ENCODE data around the gene ABCA8. TPM values are rescaled to one million over a fixed set of nuclear protein-coding genes. Genes with fewer than 3 reads are reported as not detected.

Gene ABCA8
- total and polyA plus RNA-seq, 10 of the 15 experiments (the other 5 are each of a cell fraction or from before 2014, with no cell fraction given) = 0.05 to 0.15 TPM; not detected in 8

GRCh38 chr17:68849673-68850610, 105.2 kb downstream of the ABCA8 start:
- no TSS peak for BruUV-seq (replicated peaks)
- ChIA-PET CTCF (interaction anchor here (1.0 kb wide), 1 partner anchor 9 kb away, joined by 3 read pairs; no protein-coding TSS in a partner anchor), SMC1A (ENCODE audit: uncharacterized antibody, unreplicated experiment) (interaction anchor here (0.6 to 1.0 kb wide), 3 partner anchors 8 to 113 kb away, joined by 3 read pairs; no protein-coding TSS in a partner anchor), POLR2A (interaction anchor here (0.6 kb wide), 1 partner anchor 10 kb away, joined by 3 read pairs; no protein-coding TSS in a partner anchor), RAD21 (ENCODE audit: unreplicated experiment) (no interaction called here)
- Histone ChIP-seq H3K9me3 (replicated peaks; ENCODE audit: control insufficient read depth, insufficient read depth, low read length) (no peaks in the 10 kb centered on the region), H3K36me3 (ENCODE audit: control insufficient read depth in 2 of 2, insufficient read depth in 2 of 2, low read length in 1 of 2) (no peaks in the 10 kb centered on the region), H3K4me1 (ENCODE audit: control insufficient read depth, insufficient read depth, low read length) (no peaks in the 10 kb centered on the region), H3K4me2 (ENCODE audit: control insufficient read depth, insufficient read depth) (no peak overlapping the region), H3K79me2 (ENCODE audit: control insufficient read depth, insufficient read depth, low read length) (no peaks in the 10 kb centered on the region), H3K27ac (ENCODE audit: control insufficient read depth, insufficient read depth) (no peak overlapping the region), H3K27me3 (replicated peaks in 1 of 2; ENCODE audit: control insufficient read depth in 2 of 2, insufficient read depth in 2 of 2, low read length in 1 of 2) (no peaks in the 10 kb centered on the region), H3K9ac (ENCODE audit: control insufficient read depth, insufficient read depth, low read length) (no peak overlapping the region), H4K20me1 (ENCODE audit: control insufficient read depth, insufficient read depth) (no peaks in the 10 kb centered on the region), H3K4me3 (no peak overlapping the region), H2AFZ (ENCODE audit: control insufficient read depth, low read depth, low read length) (no peak overlapping the region)
- no peak for DNase-seq (ENCODE audit: low read depth, low spot score)
- ATAC-seq = no peak
- intact Hi-C loops (cut with micrococcal nuclease; ENCODE audit: unreplicated experiment) = no loop called here
- no peak for FAIRE-seq
- in situ Hi-C loops (cut with MboI) = no loop called here
- WGBS (ENCODE audit: insufficient coverage, insufficient replicate concordance, low lambda C conversion rate, missing lambda C conversion rate) = 45% methylated on average over 7 of the region's 7 CpGs
- TF ChIP-seq BMI1 (IDR thresholded peaks at IDR 0.05; ENCODE audit: borderline replicate concordance) (no peak), ATF7 (IDR thresholded peaks at IDR 0.05; ENCODE audit: low read depth) (no peak), ZNF384 (IDR thresholded peaks at IDR 0.05; ENCODE audit: borderline replicate concordance, low read depth, low read length) (no peak), HDAC2 (IDR thresholded peaks at IDR 0.05) (no peak)

GRCh38 chr17:68847711-68848110, 107.5 kb downstream of the ABCA8 start:
- no peaks in the 10 kb centered on the region for H3K79me2 ChIP-seq (ENCODE audit: control insufficient read depth, insufficient read depth, low read length)
- H2AFZ ChIP-seq (ENCODE audit: control insufficient read depth, low read depth, low read length) = no peak overlapping the region

More at GRCh38 chr17:68847711-68848110, 107.5 kb downstream of the ABCA8 start:
- POLR2A ChIA-PET = no interaction called here
- DNase-seq (ENCODE audit: low read depth, low spot score) (no peak), FAIRE-seq (no peak), ATAC-seq (no peak)
- in situ Hi-C loops (cut with MboI) = no loop called here
- CTCF ChIA-PET = interaction anchor here (0.6 kb wide), 1 partner anchor 96 kb away, joined by 3 read pairs; no protein-coding TSS in a partner anchor
- SMC1A ChIA-PET (ENCODE audit: uncharacterized antibody, unreplicated experiment) = interaction anchor here (0.7 to 1.3 kb wide), 2 partner anchors 8 to 11 kb away, joined by 3 read pairs; no protein-coding TSS in a partner anchor
- Histone ChIP-seq H3K36me3 (ENCODE audit: control insufficient read depth in 2 of 2, insufficient read depth in 2 of 2, low read length in 1 of 2) (no peaks in the 10 kb centered on the region), H4K20me1 (ENCODE audit: control insufficient read depth, insufficient read depth) (no peaks in the 10 kb centered on the region), H3K9me3 (replicated peaks; ENCODE audit: control insufficient read depth, insufficient read depth, low read length) (no peaks in the 10 kb centered on the region), H3K4me1 (ENCODE audit: control insufficient read depth, insufficient read depth, low read length) (no peaks in the 10 kb centered on the region), H3K4me3 (no peak overlapping the region), H3K27ac (ENCODE audit: control insufficient read depth, insufficient read depth) (no peak overlapping the region), H3K9ac (ENCODE audit: control insufficient read depth, insufficient read depth, low read length) (no peak overlapping the region), H3K27me3 (replicated peaks in 1 of 2; ENCODE audit: control insufficient read depth in 2 of 2, insufficient read depth in 2 of 2, low read length in 1 of 2) (no peaks in the 10 kb centered on the region), H3K4me2 (ENCODE audit: control insufficient read depth, insufficient read depth) (no peak overlapping the region)
- BruUV-seq (replicated peaks) = no TSS peak
- WGBS (ENCODE audit: insufficient coverage, insufficient replicate concordance, low lambda C conversion rate, missing lambda C conversion rate) = 7% methylated on average over 1 of the region's 1 CpG
- TF ChIP-seq NR2F1 (conservative IDR thresholded peaks at IDR 0.05) (no peak), PAX8 (IDR thresholded peaks at IDR 0.05) (no peak), ATF3 (IDR thresholded peaks at IDR 0.05; ENCODE audit: borderline replicate concordance, extremely low read depth, low read depth, low read length) (no peak)
- RAD21 ChIA-PET (ENCODE audit: unreplicated experiment) = no interaction called here
- intact Hi-C loops (cut with micrococcal nuclease; ENCODE audit: unreplicated experiment) = no loop called here

Measured in GM12878 (cell line).